Left lung (tissue), 10 donors: ENCODE results near the gene MED16. TPM values are rescaled to one million over a fixed set of nuclear protein-coding genes. Genes with fewer than 3 reads are reported as not detected.

Source experiments
- ATAC-seq: fragments of 200-7000 bp; cut with Tn5 transposase; one replicate; pipeline ENCODE4 v1.9.1; 2020; ENCODE audit warnings: moderate library complexity
- DNase-seq, 4 donors: peaks; one replicate each; pipeline ENCODE4 v3.0.0-alpha.2; 2013 to 2020
- H3K27ac ChIP-seq, 2 donors: fragments of 200-600 bp; sonication (generic) in 1 of 2; one replicate each; pipeline versions ENCODE4 v1.5.0 to v1.8.0; 2020 to 2021
- H3K27me3 ChIP-seq, 2 donors: fragments of 200-600 bp; sonication (generic) in 1 of 2; one replicate each; pipeline versions ENCODE4 v1.5.0 to v1.8.0; 2020 to 2021
- H3K36me3 ChIP-seq, 2 donors: fragments of 200-600 bp; sonication (generic) in 1 of 2; one replicate each; pipeline versions ENCODE4 v1.5.0 to v1.8.0; 2020 to 2021
- H3K4me1 ChIP-seq, 2 donors: fragments of 200-600 bp; one replicate each; pipeline ENCODE4 v1.8.0; 2021
- H3K4me3 ChIP-seq, 2 donors: fragments of 200-600 bp; sonication (generic) in 1 of 2; one replicate each; pipeline versions ENCODE4 v1.5.0 to v1.8.0; 2020 to 2021; ENCODE audit warnings: mild to moderate bottlenecking in 1 of 2
- H3K9me3 ChIP-seq, 2 donors: fragments of 200-600 bp; sonication (generic) in 1 of 2; one replicate each; pipeline versions ENCODE4 v1.5.0 to v1.8.0; 2020 to 2021
- intact Hi-C, 2 donors: fragments of 100-400 bp; cut with DNase I; formaldehyde crosslinking; loops; one replicate each; pipeline versions ENCODE4 v1.11.2 to v1.14.2; 2022
- polyA plus RNA-seq, 6 donors: library from polyadenylated mRNA; unstranded; fragments of 120-200 nt; gene quantifications; one replicate each; pipeline ENCODE4 v1.2.1, GENCODE V29; 2013; ENCODE audit not compliant: insufficient read length in 6 of 6
- total RNA-seq, 2 donors: library from RNA; stranded (reverse); fragmentation: NEBNext Ultra II Directional; extraction: Animal tissue kit (Norgen Biotek cat#: 25700); gene quantifications; one replicate each; pipeline ENCODE4 v1.2.1, GENCODE V29; 2021
- TF ChIP-seq, protein P1 (sequence below), 2 donors: fragments of 200-600 bp; sonication (generic) in 1 of 2; IDR thresholded peaks; one replicate each; pipeline versions ENCODE4 v1.5.0 to v1.8.0; 2021; ENCODE audit warnings: antibody characterized with exemption in 2 of 2
- donor health status: DM: no; HTN: yes; CAD: no.
- donor health status: DM: no; HTN: no; CAD: no.

Gene MED16
- total and polyA plus RNA-seq, 8 donors, result 42.4 to 61.7 (median 53.0) TPM

- Histone ChIP-seq H3K27ac (no peak overlapping the region), H3K4me3 (no peak overlapping the region), H3K4me1 (peaks cover 0 to 10% of the 10 kb centered on the region in 2 donors), H3K9me3 (no peaks in the 10 kb centered on the region), H3K27me3 (no peaks in the 10 kb centered on the region), H3K36me3 (peaks cover 0 to 59% of the 10 kb centered on the region in 2 donors)
- ATAC-seq (no peak), DNase-seq (no peak)
- intact Hi-C loops, result no loop called here
- TF ChIP-seq, protein P1, sequence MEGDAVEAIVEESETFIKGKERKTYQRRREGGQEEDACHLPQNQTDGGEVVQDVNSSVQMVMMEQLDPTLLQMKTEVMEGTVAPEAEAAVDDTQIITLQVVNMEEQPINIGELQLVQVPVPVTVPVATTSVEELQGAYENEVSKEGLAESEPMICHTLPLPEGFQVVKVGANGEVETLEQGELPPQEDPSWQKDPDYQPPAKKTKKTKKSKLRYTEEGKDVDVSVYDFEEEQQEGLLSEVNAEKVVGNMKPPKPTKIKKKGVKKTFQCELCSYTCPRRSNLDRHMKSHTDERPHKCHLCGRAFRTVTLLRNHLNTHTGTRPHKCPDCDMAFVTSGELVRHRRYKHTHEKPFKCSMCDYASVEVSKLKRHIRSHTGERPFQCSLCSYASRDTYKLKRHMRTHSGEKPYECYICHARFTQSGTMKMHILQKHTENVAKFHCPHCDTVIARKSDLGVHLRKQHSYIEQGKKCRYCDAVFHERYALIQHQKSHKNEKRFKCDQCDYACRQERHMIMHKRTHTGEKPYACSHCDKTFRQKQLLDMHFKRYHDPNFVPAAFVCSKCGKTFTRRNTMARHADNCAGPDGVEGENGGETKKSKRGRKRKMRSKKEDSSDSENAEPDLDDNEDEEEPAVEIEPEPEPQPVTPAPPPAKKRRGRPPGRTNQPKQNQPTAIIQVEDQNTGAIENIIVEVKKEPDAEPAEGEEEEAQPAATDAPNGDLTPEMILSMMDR (IDR thresholded peaks at IDR 0.05), result no peak
Measured at GRCh38 chr19:876089-876488, 16.9 kb downstream of the MED16 start.

GRCh38 chr19:875265-875879 lies 17.6 kb downstream of the MED16 start:
- TF ChIP-seq, protein P1 (IDR thresholded peaks at IDR 0.05), result no peak
- H3K4me3 ChIP-seq, result no peak overlapping the region
- no peak for ATAC-seq
- no peaks in the 10 kb centered on the region for H3K27me3 ChIP-seq
- intact Hi-C loops, result no loop called here
- peaks cover 0 to 59% of the 10 kb centered on the region in 2 donors for H3K36me3 ChIP-seq
- H3K4me1 ChIP-seq, result peaks cover 0 to 10% of the 10 kb centered on the region in 2 donors
- H3K27ac ChIP-seq, result no peak overlapping the region
- no peak for DNase-seq
- no peaks in the 10 kb centered on the region for H3K9me3 ChIP-seq

DNA sequence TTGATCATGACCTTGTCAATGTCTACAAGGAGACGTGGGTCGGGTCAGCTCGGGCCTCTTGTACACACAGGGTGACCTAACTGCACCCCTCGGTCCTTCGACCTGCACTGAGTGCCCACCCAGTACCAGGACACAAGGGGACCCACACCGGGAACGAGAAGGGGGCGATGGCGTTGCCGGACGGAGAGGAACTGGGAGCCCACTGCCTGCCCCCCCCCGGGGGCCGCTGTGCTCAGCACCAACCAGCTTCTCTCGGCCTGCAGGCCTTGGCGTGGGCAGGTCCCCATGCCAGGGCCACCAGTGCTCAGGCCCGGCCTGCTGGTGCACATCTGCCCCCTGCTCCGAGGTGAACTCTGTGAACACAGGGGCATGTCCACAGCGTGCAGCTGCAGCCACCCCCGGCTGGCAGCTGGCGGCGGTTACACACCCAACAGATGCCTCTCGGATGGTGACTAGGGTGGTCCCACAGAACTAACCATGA lies 19.4 kb downstream of the MED16 start:
- DNase-seq (no peak), ATAC-seq (no peak)
- no peak overlapping the region for H3K4me3 ChIP-seq
- intact Hi-C loops, result no loop called here
- H3K27ac ChIP-seq, result no peak overlapping the region
- TF ChIP-seq, protein P1 (IDR thresholded peaks at IDR 0.05), result no peak
- H3K9me3 ChIP-seq, result no peaks in the 10 kb centered on the region
- no peaks in the 10 kb centered on the region for H3K27me3 ChIP-seq
- H3K4me1 ChIP-seq, result peaks cover 0 to 24% of the 10 kb centered on the region in 2 donors
- peaks cover 0 to 69% of the 10 kb centered on the region in 2 donors for H3K36me3 ChIP-seq

- peaks cover 0 to 25% of the 10 kb centered on the region in 2 donors for H3K4me1 ChIP-seq
- no peaks in the 10 kb centered on the region for H3K27me3 ChIP-seq
- H3K36me3 ChIP-seq, result peaks cover 0 to 75% of the 10 kb centered on the region in 2 donors
- H3K4me3 ChIP-seq, result no peak overlapping the region
- TF ChIP-seq, protein P1 (IDR thresholded peaks at IDR 0.05), result no peak
- ATAC-seq, result peak; percentile 4
- no peak overlapping the region for H3K27ac ChIP-seq
- intact Hi-C loops, result no loop called here
- no peaks in the 10 kb centered on the region for H3K9me3 ChIP-seq
- DNase-seq, result peak in 1 of 4 donors; percentile 82
Measured at GRCh38 chr19:873084-873483, 19.9 kb downstream of the MED16 start.

- no peaks in the 10 kb centered on the region for H3K9me3 ChIP-seq
- peak overlapping the region in 1 of 2 donors; percentile 18 for H3K4me3 ChIP-seq
- no peaks in the 10 kb centered on the region for H3K27me3 ChIP-seq
- H3K27ac ChIP-seq, result peak overlapping the region in 1 of 2 donors; percentile 61
- DNase-seq, result peak in 1 of 4 donors; percentile 90
- peaks cover 0 to 25% of the 10 kb centered on the region in 2 donors for H3K4me1 ChIP-seq
- peak; percentile 51 for ATAC-seq
- TF ChIP-seq, protein P1 (IDR thresholded peaks at IDR 0.05), result no peak
- intact Hi-C loops, result no loop called here
- peaks cover 0 to 81% of the 10 kb centered on the region in 2 donors for H3K36me3 ChIP-seq
Measured at GRCh38 chr19:872266-872951, 20.6 kb downstream of the MED16 start.
